Activated CD8-positive, alpha-beta memory T cell treated with anti-CD3 and anti-CD28 coated beads for 36 hours (primary cell): ENCODE measurements around the gene KDM4C. TPM values are rescaled to one million over a fixed set of nuclear protein-coding genes. Genes with fewer than 3 reads are reported as not detected.

Experiments used
- CTCF ChIA-PET: fragments of 350-600 bp; sonication (Branson Sonifier 250); formaldehyde crosslinking; loops from one replicate; lab custom pipeline; 2021; ENCODE audit warnings: antibody characterized with exemption; lab: Charles Lee
- POLR2A ChIA-PET: fragments of 350-600 bp; sonication (Branson Sonifier 250); formaldehyde crosslinking; loops from one replicate; lab custom pipeline; 2021; ENCODE audit warnings: antibody characterized with exemption; lab: Charles Lee
- total RNA-seq, 2 experiments: library from RNA; stranded (reverse); gene quantifications; one replicate each; pipeline ENCODE4 v1.2.3, GENCODE V29; 2021

KDM4C gene
- total RNA-seq, 2 experiments from 2014 or later: 24.8 to 25.9 TPM

- POLR2A ChIA-PET: no interaction called here
- CTCF ChIA-PET: interaction anchor here (0.7 kb wide), 2 partner anchors 284 to 327 kb away, joined by 3 to 6 read pairs; no protein-coding TSS in a partner anchor
Observed at GRCh38 chr9:7033076-7034045, 275.6 kb downstream of the KDM4C start.

- POLR2A ChIA-PET: no interaction called here
- CTCF ChIA-PET: no interaction called here
Observed at GRCh38 chr9:7037176-7037575, 279.4 kb downstream of the KDM4C start.

GRCh38 chr9:7042124-7042523 is 284.4 kb downstream of the KDM4C start:
- ChIA-PET CTCF (no interaction called here), POLR2A (no interaction called here)

- CTCF ChIA-PET: no interaction called here
- POLR2A ChIA-PET: no interaction called here
Observed at GRCh38 chr9:7045361-7045760, 287.6 kb downstream of the KDM4C start.

- CTCF ChIA-PET: no interaction called here
- POLR2A ChIA-PET: no interaction called here
Observed at GRCh38 chr9:7051711-7052110, 293.9 kb downstream of the KDM4C start.

GRCh38 chr9:7053903-7054302 is 296.1 kb downstream of the KDM4C start:
- POLR2A ChIA-PET: no interaction called here
- CTCF ChIA-PET: no interaction called here

- ChIA-PET CTCF (no interaction called here), POLR2A (no interaction called here)
Observed at GRCh38 chr9:7055171-7055903, 297.6 kb downstream of the KDM4C start.

GRCh38 chr9:7056254-7056653 is 298.5 kb downstream of the KDM4C start:
- CTCF ChIA-PET: no interaction called here
- POLR2A ChIA-PET: no interaction called here

GRCh38 chr9:7058473-7058872 is 300.7 kb downstream of the KDM4C start:
- POLR2A ChIA-PET: no interaction called here
- CTCF ChIA-PET: interaction anchor here (0.7 kb wide), 1 partner anchor 19 kb away, joined by 3 read pairs; no protein-coding TSS in a partner anchor

GRCh38 chr9:7067169-7067568 is 309.4 kb downstream of the KDM4C start:
- ChIA-PET POLR2A (no interaction called here), CTCF (interaction anchor here (1.4 kb wide), 1 partner anchor 10 kb away, joined by 3 read pairs; no protein-coding TSS in a partner anchor)

- CTCF ChIA-PET: no interaction called here
- POLR2A ChIA-PET: no interaction called here
Observed at GRCh38 chr9:7071916-7072315, 314.1 kb downstream of the KDM4C start.

- POLR2A ChIA-PET: interaction anchor here (0.7 kb wide), 1 partner anchor 12 kb away, joined by 5 read pairs; no protein-coding TSS in a partner anchor
Observed at GRCh38 chr9:7073706-7074105, 315.9 kb downstream of the KDM4C start.

GRCh38 chr9:7075154-7075553 is 317.4 kb downstream of the KDM4C start:
- POLR2A ChIA-PET: no interaction called here

More at GRCh38 chr9:7073706-7074105, 315.9 kb downstream of the KDM4C start:
- CTCF ChIA-PET: interaction anchor here (0.6 kb wide), 1 partner anchor 73 kb away, joined by 3 read pairs; no protein-coding TSS in a partner anchor

GRCh38 chr9:7079051-7079450 is 321.3 kb downstream of the KDM4C start:
- ChIA-PET CTCF (no interaction called here), POLR2A (no interaction called here)

More at GRCh38 chr9:7075154-7075553, 317.4 kb downstream of the KDM4C start:
- CTCF ChIA-PET: no interaction called here

GRCh38 chr9:7081065-7081600 is 323.4 kb downstream of the KDM4C start:
- CTCF ChIA-PET: no interaction called here
- POLR2A ChIA-PET: no interaction called here

- ChIA-PET CTCF (interaction anchor here (0.9 kb wide), 1 partner anchor 256 kb away, joined by 3 read pairs; no protein-coding TSS in a partner anchor), POLR2A (no interaction called here)
Observed at GRCh38 chr9:7083192-7083591, 325.4 kb downstream of the KDM4C start.

GRCh38 chr9:7085357-7085756 is 327.6 kb downstream of the KDM4C start:
- CTCF ChIA-PET: no interaction called here
- POLR2A ChIA-PET: no interaction called here

- POLR2A ChIA-PET: no interaction called here
- CTCF ChIA-PET: no interaction called here
Observed at GRCh38 chr9:7086389-7086788, 328.6 kb downstream of the KDM4C start.

- CTCF ChIA-PET: no interaction called here
- POLR2A ChIA-PET: no interaction called here
Observed at GRCh38 chr9:7088611-7089010, 330.8 kb downstream of the KDM4C start.
